Astrocyte (in vitro differentiated cells and primary cell): Measurements from ENCODE around the gene SLC9A4.

Source experiments
- EZH2 ChIP-seq: IDR thresholded peaks from 2 replicates; pipeline ENCODE4 v1.6.1; 2012; ENCODE audit warnings: mild to moderate bottlenecking, low read length, inconsistent platforms; ENCODE audit not compliant: insufficient read depth
- TF ChIP-seq, protein P1 (sequence below): IDR thresholded peaks from 2 replicates; pipeline ENCODE4 v1.5.1; 2011; ENCODE audit warnings: low read depth, mild to moderate bottlenecking, inconsistent platforms, low read length, moderate library complexity; ENCODE audit not compliant: insufficient read depth

DNA sequence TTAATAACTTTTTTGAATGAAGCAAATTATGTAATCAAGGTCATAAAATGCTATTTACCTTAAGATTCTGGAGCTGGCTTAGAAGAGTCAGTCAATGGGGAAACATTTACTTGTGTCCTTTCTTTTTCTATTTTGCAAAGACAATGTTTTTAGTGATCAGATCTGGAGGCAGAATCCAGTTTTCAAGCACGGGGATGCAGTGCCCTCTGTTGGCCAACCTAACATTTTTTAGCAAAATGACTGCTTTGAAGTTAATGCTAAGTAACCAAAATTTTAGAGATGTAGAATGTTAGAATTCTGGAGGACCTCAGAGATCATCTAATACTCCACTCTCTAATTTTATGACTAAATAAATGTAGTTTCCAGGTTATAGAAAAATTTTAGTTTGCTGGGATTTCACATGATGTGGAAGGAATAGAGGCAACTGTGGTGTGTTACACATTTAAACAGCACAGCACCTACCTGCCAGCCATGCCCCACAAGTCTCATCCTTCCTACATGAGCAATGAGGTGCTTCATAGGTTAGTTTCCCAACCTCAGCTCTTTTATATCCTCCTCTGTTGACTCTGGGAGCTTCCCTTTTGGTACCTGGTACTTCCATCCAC lies 23.6 kb upstream of the SLC9A4 start:
- TF ChIP-seq, protein P1, sequence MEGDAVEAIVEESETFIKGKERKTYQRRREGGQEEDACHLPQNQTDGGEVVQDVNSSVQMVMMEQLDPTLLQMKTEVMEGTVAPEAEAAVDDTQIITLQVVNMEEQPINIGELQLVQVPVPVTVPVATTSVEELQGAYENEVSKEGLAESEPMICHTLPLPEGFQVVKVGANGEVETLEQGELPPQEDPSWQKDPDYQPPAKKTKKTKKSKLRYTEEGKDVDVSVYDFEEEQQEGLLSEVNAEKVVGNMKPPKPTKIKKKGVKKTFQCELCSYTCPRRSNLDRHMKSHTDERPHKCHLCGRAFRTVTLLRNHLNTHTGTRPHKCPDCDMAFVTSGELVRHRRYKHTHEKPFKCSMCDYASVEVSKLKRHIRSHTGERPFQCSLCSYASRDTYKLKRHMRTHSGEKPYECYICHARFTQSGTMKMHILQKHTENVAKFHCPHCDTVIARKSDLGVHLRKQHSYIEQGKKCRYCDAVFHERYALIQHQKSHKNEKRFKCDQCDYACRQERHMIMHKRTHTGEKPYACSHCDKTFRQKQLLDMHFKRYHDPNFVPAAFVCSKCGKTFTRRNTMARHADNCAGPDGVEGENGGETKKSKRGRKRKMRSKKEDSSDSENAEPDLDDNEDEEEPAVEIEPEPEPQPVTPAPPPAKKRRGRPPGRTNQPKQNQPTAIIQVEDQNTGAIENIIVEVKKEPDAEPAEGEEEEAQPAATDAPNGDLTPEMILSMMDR: peak; percentile 80
- no peak for TF ChIP-seq EZH2
